Measurements from ENCODE around the gene RGS8.

DNA sequence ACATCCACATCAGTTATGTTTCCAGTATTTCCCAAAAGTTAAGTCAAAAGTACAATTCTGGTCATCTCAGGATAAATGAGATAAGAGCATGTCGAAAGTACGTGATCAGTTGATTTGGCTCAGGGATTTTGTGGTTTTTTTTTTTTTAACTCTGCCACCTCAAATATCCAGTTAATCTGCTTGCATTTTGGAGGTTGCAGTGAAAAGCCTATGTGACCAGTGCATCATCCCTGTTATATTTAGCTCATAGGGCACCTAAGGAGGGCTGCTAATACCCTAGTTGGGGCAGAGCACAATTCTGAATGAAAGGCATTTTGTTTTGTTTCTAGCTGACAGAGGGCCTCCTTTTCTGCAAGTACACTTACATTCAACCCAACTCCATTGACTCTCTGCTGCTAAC, 48.5 kb downstream of the RGS8 start:
- TF ChIP-seq EZH2 (IDR thresholded peaks at IDR 0.05; ENCODE audit: insufficient read depth, poor library complexity, severe bottlenecking) (no peak), EZH2phosphoT487 (IDR thresholded peaks at IDR 0.05; ENCODE audit: insufficient read depth, low read depth) (no peak)
